ENCODE data around the gene PBX1. TPM values are rescaled to one million over a fixed set of nuclear protein-coding genes. Genes with fewer than 3 reads are reported as not detected.
A peak's percentile ranks its signal among the peaks of the same experiment; 100 is the strongest.

PBX1 gene
- total and polyA plus RNA-seq, 2 donors from 2014 or later, result 14.9 to 91.5 TPM

DNA sequence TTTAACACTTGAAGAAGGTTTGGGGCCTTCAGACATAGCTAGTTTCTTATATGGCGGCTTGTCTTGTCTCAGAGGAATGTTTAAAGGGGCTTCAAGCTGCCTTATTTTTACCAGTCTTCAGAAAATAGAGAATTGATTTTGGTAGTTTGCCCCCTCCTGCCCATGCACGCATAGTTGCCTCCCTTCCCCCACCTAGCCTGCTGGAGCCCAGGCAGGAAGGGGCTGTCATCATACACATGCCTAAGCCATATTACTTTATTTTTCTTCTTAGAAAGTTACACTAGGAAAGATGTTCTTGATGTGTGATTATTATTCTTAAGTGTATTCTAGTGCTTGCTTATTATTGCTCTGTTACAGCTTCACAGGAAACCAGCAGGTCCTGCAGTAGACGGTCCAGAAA lies 18.3 kb downstream of the PBX1 start:
- H3K4me1 ChIP-seq (ENCODE audit: control insufficient read depth in 2 of 3, insufficient read depth in 2 of 3, low read depth in 1 of 3, low read length in 3 of 3), result peaks cover 6 to 24% (median 6%) of the 10 kb centered on the region in 3 donors
- no peaks in the 10 kb centered on the region for H3K27me3 ChIP-seq (ENCODE audit: control insufficient read depth, insufficient read depth, low read length)
- H3K9me3 ChIP-seq (ENCODE audit: control insufficient read depth in 2 of 3, insufficient read depth in 1 of 3, low read length in 3 of 3), result no peaks in the 10 kb centered on the region
- no peak overlapping the region for H3K27ac ChIP-seq (ENCODE audit: low read depth in 2 of 2, low read length in 2 of 2)
- DNase-seq, result no peak
- no peak for FAIRE-seq
- peak overlapping the region in 1 of 3 donors; percentile 10 for H3K9ac ChIP-seq (ENCODE audit: low read length in 3 of 3)
- no peak for TF ChIP-seq CTCF (IDR thresholded peaks at IDR 0.05; ENCODE audit: borderline replicate concordance, extremely low read depth, insufficient read depth)
- no peak overlapping the region for H3K4me3 ChIP-seq (ENCODE audit: low read length in 3 of 3)
- H3K36me3 ChIP-seq (ENCODE audit: control insufficient read depth in 2 of 3, insufficient read depth in 3 of 3, low read length in 3 of 3), result peaks cover 0 to 2% (median 0%) of the 10 kb centered on the region in 3 donors
- intact Hi-C loops (cut with DNase I), result no loop called here

GRCh38 chr1:164578479-164579200 lies 19.7 kb downstream of the PBX1 start:
- H3K27ac ChIP-seq (ENCODE audit: low read depth in 2 of 2, low read length in 2 of 2), result peak overlapping the region in 1 of 2 donors; percentile 9
- DNase-seq (no peak), FAIRE-seq (no peak)
- intact Hi-C loops (cut with DNase I), result no loop called here
- H3K9ac ChIP-seq (ENCODE audit: low read length in 3 of 3), result no peak overlapping the region
- H3K27me3 ChIP-seq (ENCODE audit: control insufficient read depth, insufficient read depth, low read length), result no peaks in the 10 kb centered on the region
- H3K36me3 ChIP-seq (ENCODE audit: control insufficient read depth in 2 of 3, insufficient read depth in 3 of 3, low read length in 3 of 3), result peaks cover 0 to 2% (median 0%) of the 10 kb centered on the region in 3 donors
- no peaks in the 10 kb centered on the region for H3K9me3 ChIP-seq (ENCODE audit: control insufficient read depth in 2 of 3, insufficient read depth in 1 of 3, low read length in 3 of 3)
- H3K4me1 ChIP-seq (ENCODE audit: control insufficient read depth in 2 of 3, insufficient read depth in 2 of 3, low read depth in 1 of 3, low read length in 3 of 3), result peaks cover 6 to 24% (median 6%) of the 10 kb centered on the region in 3 donors
- no peak overlapping the region for H3K4me3 ChIP-seq (ENCODE audit: low read length in 3 of 3)
- TF ChIP-seq CTCF (IDR thresholded peaks at IDR 0.05; ENCODE audit: borderline replicate concordance, extremely low read depth, insufficient read depth), result no peak

- Histone ChIP-seq H3K9me3 (ENCODE audit: control insufficient read depth in 2 of 3, insufficient read depth in 1 of 3, low read length in 3 of 3) (no peaks in the 10 kb centered on the region), H3K4me3 (ENCODE audit: low read length in 3 of 3) (no peak overlapping the region), H3K36me3 (ENCODE audit: control insufficient read depth in 2 of 3, insufficient read depth in 3 of 3, low read length in 3 of 3) (no peaks in the 10 kb centered on the region), H3K27me3 (ENCODE audit: control insufficient read depth, insufficient read depth, low read length) (no peaks in the 10 kb centered on the region), H3K4me1 (ENCODE audit: control insufficient read depth in 2 of 3, insufficient read depth in 2 of 3, low read depth in 1 of 3, low read length in 3 of 3) (peaks cover 6 to 24% (median 8%) of the 10 kb centered on the region in 3 donors), H3K9ac (ENCODE audit: low read length in 3 of 3) (no peak overlapping the region), H3K27ac (ENCODE audit: low read depth in 2 of 2, low read length in 2 of 2) (no peak overlapping the region)
- no peak for FAIRE-seq
- intact Hi-C loops (cut with DNase I), result no loop called here
- TF ChIP-seq CTCF (IDR thresholded peaks at IDR 0.05; ENCODE audit: borderline replicate concordance, extremely low read depth, insufficient read depth), result no peak
- DNase-seq, result no peak
Measured at GRCh38 chr1:164579381-164579780, 20.4 kb downstream of the PBX1 start.

Data from kidney (tissue), 14 donors.